Measurements from ENCODE around the gene DSEL.
A peak's percentile ranks its signal among the peaks of the same experiment; 100 is the strongest.

Gene DSEL

GRCh38 chr18:67516539-67517443 lies at the start of gene DSEL:
Gene DSEL, minus strand, starts transcription at chr18:67516720. Its CDS starts 2,112 bp downstream, at chr18:67514608.
- TF ChIP-seq CTCF (IDR thresholded peaks at IDR 0.05; ENCODE audit: insufficient read depth, missing control alignments), result no peak
- peak; percentile 95 for FAIRE-seq
- DNase-seq (ENCODE audit: insufficient read length, low spot score), result peak; percentile 99

GRCh38 chr18:67553437-67553836 lies 36.9 kb upstream of the DSEL start:
- DNase-seq (ENCODE audit: insufficient read length, low spot score), result no peak
- no peak for FAIRE-seq
- TF ChIP-seq CTCF (IDR thresholded peaks at IDR 0.05; ENCODE audit: insufficient read depth, missing control alignments), result no peak

DNA sequence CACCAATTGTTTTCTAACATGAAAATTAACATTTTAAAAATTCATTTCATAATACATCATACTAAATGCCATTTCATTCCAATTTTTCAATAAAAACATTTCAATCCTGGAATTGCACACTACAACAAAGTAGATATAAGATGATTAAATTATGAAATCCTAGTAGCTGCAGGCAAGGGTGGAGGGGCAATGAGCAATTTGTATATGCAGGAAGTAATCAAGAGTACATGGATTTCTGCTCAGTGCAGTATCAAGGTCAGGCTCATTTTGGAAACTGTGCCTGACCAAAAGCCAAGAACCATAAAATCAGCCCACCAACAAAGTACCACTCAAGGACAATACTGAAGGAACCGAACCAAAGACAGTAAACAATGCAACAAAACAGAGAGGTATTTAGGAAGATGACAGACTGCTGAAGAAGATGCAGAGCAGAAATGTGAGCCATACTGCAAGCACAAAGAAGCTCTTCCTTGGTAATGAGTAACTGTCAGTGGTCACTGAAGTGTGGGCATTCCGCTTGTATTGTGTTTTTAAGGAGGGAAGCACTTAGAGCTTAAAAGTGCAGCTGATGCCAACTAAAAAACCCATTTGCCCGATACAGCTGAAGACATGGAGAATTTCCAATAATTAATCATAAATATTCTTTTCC lies 34.5 kb upstream of the DSEL start:
- DNase-seq (ENCODE audit: insufficient read length, low spot score) (no peak), FAIRE-seq (no peak)
- TF ChIP-seq CTCF (IDR thresholded peaks at IDR 0.05; ENCODE audit: insufficient read depth, missing control alignments), result no peak

- no peak for FAIRE-seq
- no peak for TF ChIP-seq CTCF (IDR thresholded peaks at IDR 0.05; ENCODE audit: insufficient read depth, missing control alignments)
- no peak for DNase-seq (ENCODE audit: insufficient read length, low spot score)
Measured at GRCh38 chr18:67549946-67550345, 33.4 kb upstream of the DSEL start.

GRCh38 chr18:67545681-67546080 lies 29.2 kb upstream of the DSEL start:
- FAIRE-seq (no peak), DNase-seq (ENCODE audit: insufficient read length, low spot score) (no peak)
- no peak for TF ChIP-seq CTCF (IDR thresholded peaks at IDR 0.05; ENCODE audit: insufficient read depth, missing control alignments)

DNA sequence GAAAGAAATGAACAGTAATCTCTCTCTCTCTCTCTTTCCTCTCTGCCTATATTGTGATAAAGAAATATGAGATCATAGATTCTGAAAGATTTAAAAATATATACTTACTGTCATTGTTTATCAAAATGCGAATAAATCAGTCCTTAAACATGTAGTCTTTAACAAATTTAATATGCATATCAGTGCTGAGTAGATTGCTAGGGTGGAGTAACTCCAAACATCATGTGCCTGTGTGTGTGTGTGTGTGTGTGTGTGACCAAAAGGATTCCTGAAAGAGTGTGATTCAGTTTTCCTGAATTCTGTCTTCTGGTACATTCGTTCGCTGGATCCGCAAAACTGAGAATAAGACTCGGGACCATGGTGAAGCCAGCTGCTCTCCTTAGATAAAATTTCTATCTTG lies 24.0 kb upstream of the DSEL start:
- FAIRE-seq (no peak), DNase-seq (ENCODE audit: insufficient read length, low spot score) (no peak)
- no peak for TF ChIP-seq CTCF (IDR thresholded peaks at IDR 0.05; ENCODE audit: insufficient read depth, missing control alignments)

DNA sequence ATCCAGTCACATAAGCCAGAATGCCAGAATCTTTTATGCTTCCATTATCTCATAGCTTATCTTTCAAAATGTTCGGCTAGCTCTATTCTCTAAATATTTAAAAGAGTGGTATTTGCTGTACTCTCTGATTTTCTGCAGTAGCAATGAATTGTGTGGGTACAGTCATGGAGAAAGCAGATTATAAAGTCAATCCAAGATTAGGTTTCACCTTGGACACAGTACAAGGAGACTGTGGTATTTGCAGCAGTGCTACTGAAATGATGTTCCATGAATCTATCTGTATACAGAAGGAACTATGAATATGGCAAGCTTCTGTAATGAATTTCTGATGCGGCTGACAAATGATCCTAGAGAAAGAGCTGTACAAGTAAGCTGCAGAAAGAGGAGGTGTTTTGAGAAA lies 15.4 kb upstream of the DSEL start:
- TF ChIP-seq CTCF (IDR thresholded peaks at IDR 0.05; ENCODE audit: insufficient read depth, missing control alignments), result no peak
- no peak for FAIRE-seq
- DNase-seq (ENCODE audit: insufficient read length, low spot score), result no peak
